ENCODE measurements around the gene MYO1C.
"Not testable (repeated sequence)": the region's sequence is repeated elsewhere in the genome, so short reads cannot be mapped to it uniquely, and the experiment has no call there.

Gene MYO1C

GRCh38 chr17:1464186-1464585 lies 28.3 kb downstream of the MYO1C start:
- no peak for DNase-seq (ENCODE audit: low read depth in 2 of 2)

- no peak for DNase-seq (ENCODE audit: low read depth in 2 of 2)
These were observed 30.0 kb downstream of the MYO1C start for GRCh38 chr17:1462164-1463112.

DNA sequence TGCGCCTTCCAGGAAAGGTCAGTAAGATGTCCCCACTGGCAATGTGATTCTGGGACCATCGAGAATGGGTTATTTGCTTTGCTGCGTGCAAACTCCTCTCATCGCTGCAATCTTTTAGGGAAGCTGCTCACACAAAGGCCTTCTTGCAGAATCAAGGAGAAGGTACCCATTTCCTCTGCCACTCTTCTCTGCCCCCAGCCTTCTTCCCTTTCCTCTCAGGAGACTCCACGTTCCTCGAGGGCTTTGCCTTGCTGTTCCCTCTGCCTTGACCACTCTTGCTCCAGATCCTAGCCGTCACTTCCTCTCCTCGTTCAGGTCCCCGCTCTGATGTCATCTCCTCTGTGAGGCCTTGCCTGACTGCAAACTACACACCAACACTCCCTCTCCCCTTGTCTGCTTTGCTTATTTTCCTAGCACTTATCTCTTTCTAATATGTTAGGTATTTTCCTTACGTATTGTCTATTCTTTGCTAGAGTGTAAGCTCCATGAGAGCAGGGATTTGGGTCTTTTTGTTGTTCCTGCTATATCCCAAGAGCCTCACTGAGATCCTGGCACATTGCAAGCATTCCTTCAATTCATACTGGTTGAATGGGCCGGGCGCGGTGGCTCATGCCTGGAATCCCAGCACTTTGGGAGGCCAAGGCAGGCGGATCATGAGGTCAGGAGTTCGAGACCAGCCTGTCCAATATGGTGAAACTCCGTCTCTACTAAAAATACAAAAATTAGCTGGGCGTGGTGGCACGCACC lies 31.1 kb downstream of the MYO1C start:
- no peak for DNase-seq (ENCODE audit: low read depth in 2 of 2)

DNA sequence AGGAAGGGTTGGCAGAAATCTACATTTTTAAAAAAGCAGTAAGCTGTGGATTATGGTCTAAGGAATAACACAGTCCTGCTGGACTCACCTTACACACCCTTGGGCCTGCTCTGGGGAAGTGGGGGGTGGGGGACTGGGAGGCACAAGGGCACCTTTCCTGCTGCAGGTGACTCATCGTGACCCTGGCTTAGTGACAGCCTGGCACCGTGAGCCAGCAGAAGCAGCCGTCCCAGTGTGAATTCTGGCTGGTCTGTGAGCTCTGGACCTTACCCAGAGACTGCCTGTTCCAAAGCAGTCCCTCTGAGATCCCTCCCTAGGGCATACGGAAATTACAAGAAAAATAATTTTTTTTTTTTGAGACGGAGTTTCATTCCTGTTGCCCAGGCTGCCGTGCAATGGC lies 32.3 kb downstream of the MYO1C start:
- DNase-seq (ENCODE audit: low read depth in 2 of 2): no peak

- DNase-seq (ENCODE audit: low read depth in 2 of 2): peak; percentile 89 to 90
These were observed 36.5 kb downstream of the MYO1C start, which contains the start of gene CRK for GRCh38 chr17:1455797-1456599. Gene CRK (minus strand): TSS chr17:1456232. CDS start chr17:1456117, 115 bp downstream.

DNA sequence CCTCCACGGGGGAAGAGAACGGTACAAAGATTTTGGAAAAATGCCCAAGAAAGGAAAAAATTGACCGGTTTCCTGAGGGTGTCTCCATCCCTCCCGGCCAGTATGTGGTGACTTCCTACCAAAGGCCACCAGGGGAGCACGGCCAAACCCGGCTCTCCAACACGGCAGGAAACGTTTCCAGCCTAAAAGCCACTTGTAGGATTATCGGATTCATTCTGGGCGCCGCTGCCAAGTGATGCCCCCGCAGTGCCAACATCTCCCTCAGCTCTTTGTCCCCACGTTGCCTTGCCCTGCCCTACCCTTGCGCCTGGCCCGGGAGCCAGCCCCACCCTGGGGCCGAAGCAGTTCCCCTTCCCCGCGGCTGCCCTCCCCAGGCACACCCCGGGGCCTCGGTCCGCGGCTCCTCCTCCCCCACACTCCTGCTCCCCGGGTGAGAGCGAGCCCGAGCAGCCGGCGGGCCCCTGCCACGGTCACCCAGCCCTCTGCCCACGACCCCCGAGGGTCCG lies 37.1 kb downstream of the MYO1C start:
- peak in 1 of 2 experiments; percentile 16 for DNase-seq (ENCODE audit: low read depth in 2 of 2)

GRCh38 chr17:1454541-1454940 lies 37.9 kb downstream of the MYO1C start:
- no peak for DNase-seq (ENCODE audit: low read depth in 2 of 2)

- DNase-seq (ENCODE audit: low read depth in 2 of 2): not testable (repeated sequence)
These were observed 38.8 kb downstream of the MYO1C start for GRCh38 chr17:1453694-1454093.

- no peak for DNase-seq (ENCODE audit: low read depth in 2 of 2)
These were observed 39.6 kb downstream of the MYO1C start for GRCh38 chr17:1452836-1453235.

DNA sequence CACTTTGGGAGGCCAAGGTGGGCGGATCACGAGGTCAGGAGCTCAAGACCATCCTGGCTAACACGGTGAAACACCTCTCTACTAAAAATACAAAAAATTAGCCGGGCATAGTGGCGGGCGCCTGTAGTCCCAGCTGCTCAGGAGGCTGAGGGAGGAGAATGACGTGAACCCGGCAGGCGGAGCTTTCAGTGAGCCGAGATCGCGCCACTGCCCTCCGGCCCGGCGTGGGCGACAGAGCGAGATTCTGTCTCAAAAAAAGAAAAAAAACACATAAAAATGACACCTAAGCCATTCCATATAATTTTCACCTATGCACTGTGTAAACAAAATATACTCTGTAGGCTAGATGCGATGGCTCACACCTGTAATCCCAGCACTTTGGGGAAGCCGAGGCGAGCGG lies 42.2 kb downstream of the MYO1C start:
- not testable (repeated sequence) for DNase-seq (ENCODE audit: low read depth in 2 of 2)

DNA sequence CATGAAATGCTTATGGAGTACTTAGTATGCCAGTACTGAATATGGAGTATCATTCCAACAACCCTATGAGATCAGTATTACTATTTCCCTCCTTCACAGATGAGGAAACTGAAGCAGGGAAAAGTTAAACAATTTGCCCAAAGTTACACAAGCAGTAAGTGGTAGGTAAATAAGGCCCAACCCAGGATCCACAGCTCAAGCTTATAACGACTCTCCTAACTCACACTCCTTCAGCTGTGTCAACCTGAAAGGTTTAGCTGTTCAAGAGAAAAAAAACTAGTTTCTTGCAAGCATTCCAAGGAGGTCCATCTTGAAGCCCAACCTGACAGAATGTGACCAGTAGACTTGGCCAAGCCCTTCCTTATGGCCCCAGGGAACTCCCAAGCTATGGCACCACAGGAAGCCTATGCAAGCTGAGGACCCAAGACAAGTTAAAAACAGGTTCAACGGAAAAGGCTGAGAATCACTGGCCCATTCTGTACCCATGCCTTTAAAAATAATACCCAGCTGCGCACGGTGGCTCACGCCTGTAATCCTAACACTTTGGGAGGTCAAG lies 43.0 kb downstream of the MYO1C start:
- DNase-seq (ENCODE audit: low read depth in 2 of 2): no peak

DNA sequence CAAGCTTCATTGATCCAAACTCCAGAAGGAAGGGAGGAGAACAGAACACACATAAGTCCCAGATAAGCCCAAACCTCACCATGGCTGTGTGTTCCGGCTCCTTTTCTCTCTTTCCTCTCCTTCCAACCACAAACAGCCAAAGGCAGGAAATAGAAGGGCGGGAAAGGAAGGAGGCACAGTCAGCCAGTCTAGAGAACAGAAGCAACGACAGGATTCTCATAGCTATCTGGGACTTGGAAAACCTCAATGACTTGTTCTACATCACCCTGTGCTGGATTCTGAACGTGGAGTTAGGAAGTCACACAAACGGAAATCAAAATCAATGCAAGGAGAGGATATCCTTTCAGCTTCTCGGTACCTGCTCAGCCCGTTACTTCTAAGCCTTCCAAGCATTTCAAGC lies 45.4 kb downstream of the MYO1C start:
- DNase-seq (ENCODE audit: low read depth in 2 of 2): no peak

- DNase-seq (ENCODE audit: low read depth in 2 of 2): no peak
These were observed 46.3 kb downstream of the MYO1C start for GRCh38 chr17:1446201-1446600.

DNA sequence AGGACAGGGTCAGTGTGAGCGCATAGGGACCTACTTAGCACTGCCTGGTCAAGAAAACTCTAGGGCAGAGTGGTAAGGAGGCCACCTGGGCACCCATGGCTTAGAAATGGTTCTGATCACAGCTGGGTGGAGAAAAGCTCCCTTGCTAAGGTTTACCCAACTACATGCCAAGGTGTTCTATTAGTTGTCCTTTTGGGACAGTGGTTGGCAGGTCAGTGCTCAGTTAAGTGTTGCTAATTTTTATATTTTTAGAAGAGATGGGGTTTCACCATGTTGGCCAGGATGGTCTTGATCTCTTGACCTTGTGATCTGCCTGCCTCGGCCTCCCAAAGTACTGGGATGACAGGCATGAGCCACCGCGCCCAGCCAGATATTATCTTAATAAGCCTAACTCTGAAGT lies 46.8 kb downstream of the MYO1C start:
- DNase-seq (ENCODE audit: low read depth in 2 of 2): not testable (repeated sequence)

DNA sequence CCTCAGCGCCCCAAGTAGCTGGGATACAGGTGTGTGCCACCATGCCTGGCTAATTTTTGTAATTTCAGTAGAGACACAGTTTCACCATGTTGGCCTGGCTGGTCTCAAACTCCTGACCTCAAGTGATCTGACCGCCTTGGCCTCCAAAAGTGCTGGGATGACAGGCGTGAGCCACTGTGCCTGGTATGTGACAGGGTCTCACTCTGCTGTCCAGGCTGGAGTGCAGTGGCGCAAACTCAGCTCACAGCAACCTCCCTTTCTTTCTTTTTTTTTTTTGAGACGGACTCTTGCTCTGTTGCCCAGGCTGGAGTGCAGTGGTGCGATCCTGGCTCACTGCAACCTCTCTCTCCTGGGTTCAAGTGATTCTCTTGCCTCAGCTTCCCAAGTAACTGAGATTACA lies 49.8 kb downstream of the MYO1C start:
- DNase-seq (ENCODE audit: low read depth in 2 of 2): not testable (repeated sequence)

GRCh38 chr17:1442187-1442586 lies 50.3 kb downstream of the MYO1C start:
- no peak for DNase-seq (ENCODE audit: low read depth in 2 of 2)

- no peak for DNase-seq (ENCODE audit: low read depth in 2 of 2)
These were observed 51.6 kb downstream of the MYO1C start for GRCh38 chr17:1440921-1441320.

DNA sequence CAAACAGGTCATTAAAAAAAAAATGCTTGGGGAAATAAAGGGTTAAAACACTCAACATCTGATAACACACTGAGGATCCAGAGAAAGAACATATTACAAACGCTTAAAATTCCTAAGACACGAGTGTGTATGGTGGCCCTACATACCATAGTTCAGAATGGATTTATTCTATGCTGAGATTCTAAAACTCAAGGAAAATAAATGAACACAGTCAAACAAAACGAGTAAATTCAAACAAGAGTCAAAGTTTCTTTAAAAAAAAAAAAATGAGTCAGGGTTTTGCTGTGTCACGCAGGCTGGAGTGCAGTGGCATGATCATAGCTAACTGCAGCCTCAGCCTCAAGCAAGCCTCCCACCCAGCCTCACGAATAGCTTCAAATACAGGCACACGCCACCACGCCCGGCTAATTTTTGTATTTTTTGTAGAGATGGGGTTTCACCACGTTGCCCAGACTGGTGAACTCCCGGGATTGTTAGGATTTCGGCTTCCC lies 53.8 kb downstream of the MYO1C start:
- peak; percentile 31 to 47 for DNase-seq (ENCODE audit: low read depth in 2 of 2)

DNA sequence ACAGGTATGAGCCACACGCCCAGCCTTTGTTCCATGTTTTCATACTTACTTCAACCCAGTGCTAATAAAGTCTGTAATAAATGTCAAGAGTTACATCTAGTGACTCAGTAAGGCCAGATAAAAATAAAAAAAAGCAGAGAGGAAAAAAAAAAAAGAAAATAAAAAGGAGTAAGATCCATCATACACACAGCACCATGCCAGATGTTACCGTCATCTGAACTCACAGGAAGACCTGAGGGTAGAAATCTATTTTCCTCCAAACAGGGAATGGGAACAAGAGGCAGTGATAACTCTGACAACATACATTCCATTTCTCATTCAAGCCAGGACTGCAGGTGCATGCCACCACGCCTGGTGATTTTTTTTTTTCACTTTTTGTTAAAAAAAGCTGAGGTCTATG lies 57.2 kb downstream of the MYO1C start:
- DNase-seq (ENCODE audit: low read depth in 2 of 2): no peak

DNA sequence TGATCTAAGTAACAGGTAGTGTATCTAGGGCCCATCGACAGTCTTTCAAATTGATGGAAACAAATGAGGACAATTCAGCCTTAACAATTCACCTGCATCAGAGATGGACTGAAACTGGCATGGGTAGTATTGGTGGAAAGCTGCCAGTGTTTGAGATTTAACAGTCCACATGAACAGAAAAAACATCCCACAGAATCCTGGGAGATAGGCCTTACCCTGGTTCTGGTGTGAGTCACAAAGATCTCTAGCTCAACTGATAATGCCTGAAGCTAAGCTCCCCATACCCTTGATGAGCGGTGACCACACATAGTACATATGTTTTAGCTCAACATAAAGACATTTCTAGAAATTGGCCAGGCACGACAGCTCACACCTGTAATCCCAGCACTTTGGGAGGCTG lies 58.3 kb downstream of the MYO1C start:
- DNase-seq (ENCODE audit: low read depth in 2 of 2): no peak

GRCh38 chr17:1431631-1432104 lies 60.8 kb downstream of the MYO1C start:
- no peak for DNase-seq (ENCODE audit: low read depth in 2 of 2)

Data from fibroblast of skin of left biceps (primary cell).